ENCODE results near the gene CCDC85B. TPM values are rescaled to one million over a fixed set of nuclear protein-coding genes. Genes with fewer than 3 reads are reported as not detected.
"Not testable (repeated sequence)": the region's sequence is repeated elsewhere in the genome, so short reads cannot be mapped to it uniquely, and the experiment has no call there.

Gene CCDC85B
- total RNA-seq, 8 experiments from 2014 or later: 3.0 to 16.0 (median 6.3) TPM

GRCh38 chr11:65888163-65888814, 2.2 kb upstream of the CCDC85B start, which contains the start of gene FIBP:
Gene FIBP (minus strand): TSS chr11:65888471. CDS start chr11:65888418, 53 bp downstream.
- ATAC-seq (replicated peaks in 6 of 8): peak; percentile 40 to 81 (median 78)
- WGBS, 10 experiments: 0 to 5% (median 0%) methylated on average over 1 to 23 of the region's 57 CpGs; no CpG with 5 or more reads in 5 of the 10 experiments
- peaks cover 32 to 34% of the 10 kb centered on the region in 2 donors for H3K4me1 ChIP-seq (replicated peaks in 1 of 2)
- peak within 1 kb of the TSS; percentile 88 for H3K27ac ChIP-seq
- H3K4me3 ChIP-seq: peak within 1 kb of the TSS; percentile 55 to 95 (median 58)
- in situ Hi-C loops (cut with MboI; ENCODE audit: low pct_unique_long_range_greater_than_20kb in 2 of 9, low sequenced_read_pairs in 9 of 9, unreplicated experiment in 9 of 9): loop anchor here in 2 of 9 experiments (10.0 to 25.0 kb wide), 2 partner anchors 97 to 99 kb away; no protein-coding TSS in a partner anchor

GRCh38 chr11:65891219-65892136, 1.0 kb downstream of the CCDC85B start:
- H3K4me3 ChIP-seq: peak overlapping the region; percentile 52 to 65 (median 54)
- 10 to 43% (median 33%) methylated on average over 2 to 10 of the region's 57 CpGs; no CpG with 5 or more reads in 4 of the 10 experiments for WGBS, 10 experiments
- H3K4me1 ChIP-seq (replicated peaks in 1 of 2): peaks cover 34 to 36% of the 10 kb centered on the region in 2 donors
- no peak for ATAC-seq (replicated peaks in 6 of 8)
- no peak overlapping the region for H3K27ac ChIP-seq
- in situ Hi-C loops (cut with MboI; ENCODE audit: low pct_unique_long_range_greater_than_20kb in 2 of 9, low sequenced_read_pairs in 9 of 9, unreplicated experiment in 9 of 9): loop anchor here in 1 of 9 experiments (25.0 kb wide), 1 partner anchor 96 kb away; no protein-coding TSS in a partner anchor

DNA sequence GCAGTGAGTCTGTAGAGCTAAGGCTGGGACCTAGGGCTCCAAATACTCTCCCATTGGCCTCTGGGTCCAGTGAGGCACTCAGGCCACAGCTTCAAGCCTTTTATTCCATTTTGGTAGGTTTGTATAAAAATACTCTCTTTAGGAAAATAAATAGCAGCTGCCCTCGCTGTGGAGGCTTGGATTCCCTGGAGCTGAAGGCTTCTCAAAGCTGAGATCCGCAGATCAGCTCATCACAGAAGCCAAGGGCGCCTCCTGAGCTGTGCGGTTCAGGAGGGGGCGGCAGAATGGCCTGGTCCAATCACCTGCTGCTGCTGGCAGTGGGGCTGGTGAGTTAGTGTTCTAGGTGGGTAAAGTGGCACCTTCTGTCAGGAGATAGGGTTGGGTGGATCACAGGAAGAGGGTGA, 1.7 kb downstream of the CCDC85B start:
- in situ Hi-C loops (cut with MboI; ENCODE audit: low pct_unique_long_range_greater_than_20kb in 2 of 9, low sequenced_read_pairs in 9 of 9, unreplicated experiment in 9 of 9): loop anchor here in 1 of 9 experiments (25.0 kb wide), 1 partner anchor 95 kb away; no protein-coding TSS in a partner anchor
- Histone ChIP-seq H3K4me3 (peak overlapping the region; percentile 52 to 65 (median 54)), H3K4me1 (replicated peaks in 1 of 2) (peaks cover 29 to 30% of the 10 kb centered on the region in 2 donors)
- WGBS, 10 experiments: 55 to 88% (median 61%) methylated on average over 2 to 4 of the region's 5 CpGs; no CpG with 5 or more reads in 7 of the 10 experiments
- not testable (repeated sequence) for H3K27ac ChIP-seq; ATAC-seq (replicated peaks in 6 of 8)

- Histone ChIP-seq H3K4me3 (no peak overlapping the region), H3K4me1 (replicated peaks in 1 of 2) (peaks cover 24 to 26% of the 10 kb centered on the region in 2 donors), H3K27ac (no peak overlapping the region)
- no peak for ATAC-seq (replicated peaks in 6 of 8)
- in situ Hi-C loops (cut with MboI; ENCODE audit: low pct_unique_long_range_greater_than_20kb in 2 of 9, low sequenced_read_pairs in 9 of 9, unreplicated experiment in 9 of 9): loop anchor here in 1 of 9 experiments (25.0 kb wide), 1 partner anchor 95 kb away; no protein-coding TSS in a partner anchor
- 80 to 83% methylated on average over 2 to 4 of the region's 10 CpGs; no CpG with 5 or more reads in 8 of the 10 experiments for WGBS, 10 experiments
Observed at GRCh38 chr11:65892661-65893317, 2.3 kb downstream of the CCDC85B start.

GRCh38 chr11:65894034-65894591, 3.6 kb downstream of the CCDC85B start:
- no peak overlapping the region for H3K4me3 ChIP-seq

DNA sequence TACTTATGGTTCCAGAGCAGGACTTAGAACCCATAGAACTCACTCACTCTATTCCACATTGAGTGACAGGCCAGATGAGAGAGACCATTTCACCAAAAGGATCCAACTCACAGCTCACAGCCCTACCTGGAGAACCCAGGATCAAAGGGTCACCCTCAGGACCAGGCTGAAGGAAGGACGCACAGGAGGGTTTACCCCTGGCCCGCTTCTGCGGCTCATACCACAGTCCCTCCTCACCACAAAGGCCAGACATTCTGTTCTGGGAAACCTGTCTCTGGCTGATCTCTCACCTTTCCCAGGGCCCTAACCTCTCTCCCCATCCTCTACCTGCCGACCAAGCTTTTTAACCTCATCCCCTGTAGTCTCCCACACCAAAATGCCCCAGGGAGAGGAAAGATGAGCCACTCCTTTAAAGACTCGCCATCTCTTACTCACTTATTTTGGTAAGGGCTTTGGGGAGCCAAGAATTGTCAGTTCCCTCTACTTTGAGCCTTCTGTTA, 5.1 kb downstream of the CCDC85B start:
- no peak for ATAC-seq (replicated peaks in 6 of 8)
- no peak overlapping the region for H3K27ac ChIP-seq
- in situ Hi-C loops (cut with MboI; ENCODE audit: low pct_unique_long_range_greater_than_20kb in 2 of 9, low sequenced_read_pairs in 9 of 9, unreplicated experiment in 9 of 9): loop anchor here in 1 of 9 experiments (25.0 kb wide), 1 partner anchor 92 kb away; no protein-coding TSS in a partner anchor
- peaks cover 12 to 16% of the 10 kb centered on the region in 2 donors for H3K4me1 ChIP-seq (replicated peaks in 1 of 2)
- H3K4me3 ChIP-seq: no peak overlapping the region
- WGBS, 10 experiments: 11 to 100% (median 79%) methylated on average over 1 to 4 of the region's 5 CpGs; no CpG with 5 or more reads in 2 of the 10 experiments

More at GRCh38 chr11:65894034-65894591, 3.6 kb downstream of the CCDC85B start:
- in situ Hi-C loops (cut with MboI; ENCODE audit: low pct_unique_long_range_greater_than_20kb in 2 of 9, low sequenced_read_pairs in 9 of 9, unreplicated experiment in 9 of 9): loop anchor here in 1 of 9 experiments (25.0 kb wide), 1 partner anchor 93 kb away; no protein-coding TSS in a partner anchor
- H3K27ac ChIP-seq: peak overlapping the region in 1 of 2 donors; percentile 15
- 84 to 100% (median 90%) methylated on average over 1 to 12 of the region's 16 CpGs; no CpG with 5 or more reads in 4 of the 10 experiments for WGBS, 10 experiments
- peaks cover 22 to 24% of the 10 kb centered on the region in 2 donors for H3K4me1 ChIP-seq (replicated peaks in 1 of 2)
- no peak for ATAC-seq (replicated peaks in 6 of 8)

- 71 to 100% (median 83%) methylated on average over 1 to 11 of the region's 14 CpGs; no CpG with 5 or more reads in 3 of the 10 experiments for WGBS, 10 experiments
- H3K4me3 ChIP-seq: no peak overlapping the region
- in situ Hi-C loops (cut with MboI; ENCODE audit: low pct_unique_long_range_greater_than_20kb in 2 of 9, low sequenced_read_pairs in 9 of 9, unreplicated experiment in 9 of 9): loop anchor here in 1 of 9 experiments (25.0 kb wide), 1 partner anchor 91 kb away; no protein-coding TSS in a partner anchor
- no peak for ATAC-seq (replicated peaks in 6 of 8)
- peaks cover 12 to 16% of the 10 kb centered on the region in 2 donors for H3K4me1 ChIP-seq (replicated peaks in 1 of 2)
- H3K27ac ChIP-seq: no peak overlapping the region
Observed at GRCh38 chr11:65896034-65896999, 5.8 kb downstream of the CCDC85B start.

DNA sequence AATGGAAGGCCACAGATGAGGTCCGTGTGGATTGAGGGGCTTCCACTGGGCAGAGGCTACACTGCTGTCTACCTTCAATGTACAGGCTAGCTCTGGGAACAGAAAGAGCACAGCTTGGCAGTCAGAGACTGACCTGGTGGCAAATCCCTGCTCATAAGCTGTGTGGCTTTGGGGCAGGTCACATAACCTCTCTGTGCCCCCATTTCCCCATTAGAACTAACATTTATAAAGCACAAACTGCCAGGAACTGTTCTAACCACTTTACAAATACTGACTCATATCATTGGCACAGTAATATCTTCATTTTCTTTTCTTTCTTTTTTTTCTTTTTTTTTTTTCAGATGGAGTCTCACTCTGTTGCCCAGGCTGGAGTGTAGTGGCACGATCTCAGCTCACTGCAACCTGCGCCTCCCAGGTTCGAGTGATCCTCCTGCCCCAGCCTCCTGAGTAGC, 6.6 kb downstream of the CCDC85B start:
- no peak for ATAC-seq (replicated peaks in 6 of 8)
- H3K4me1 ChIP-seq (replicated peaks in 1 of 2): peaks cover 5 to 12% of the 10 kb centered on the region in 2 donors
- H3K4me3 ChIP-seq: no peak overlapping the region
- in situ Hi-C loops (cut with MboI; ENCODE audit: low pct_unique_long_range_greater_than_20kb in 2 of 9, low sequenced_read_pairs in 9 of 9, unreplicated experiment in 9 of 9): loop anchor here in 1 of 9 experiments (25.0 kb wide), 1 partner anchor 90 kb away; no protein-coding TSS in a partner anchor
- no peak overlapping the region for H3K27ac ChIP-seq
- WGBS, 10 experiments: 17 to 100% (median 80%) methylated on average over 1 to 4 of the region's 4 CpGs; no CpG with 5 or more reads in 1 of the 10 experiments

DNA sequence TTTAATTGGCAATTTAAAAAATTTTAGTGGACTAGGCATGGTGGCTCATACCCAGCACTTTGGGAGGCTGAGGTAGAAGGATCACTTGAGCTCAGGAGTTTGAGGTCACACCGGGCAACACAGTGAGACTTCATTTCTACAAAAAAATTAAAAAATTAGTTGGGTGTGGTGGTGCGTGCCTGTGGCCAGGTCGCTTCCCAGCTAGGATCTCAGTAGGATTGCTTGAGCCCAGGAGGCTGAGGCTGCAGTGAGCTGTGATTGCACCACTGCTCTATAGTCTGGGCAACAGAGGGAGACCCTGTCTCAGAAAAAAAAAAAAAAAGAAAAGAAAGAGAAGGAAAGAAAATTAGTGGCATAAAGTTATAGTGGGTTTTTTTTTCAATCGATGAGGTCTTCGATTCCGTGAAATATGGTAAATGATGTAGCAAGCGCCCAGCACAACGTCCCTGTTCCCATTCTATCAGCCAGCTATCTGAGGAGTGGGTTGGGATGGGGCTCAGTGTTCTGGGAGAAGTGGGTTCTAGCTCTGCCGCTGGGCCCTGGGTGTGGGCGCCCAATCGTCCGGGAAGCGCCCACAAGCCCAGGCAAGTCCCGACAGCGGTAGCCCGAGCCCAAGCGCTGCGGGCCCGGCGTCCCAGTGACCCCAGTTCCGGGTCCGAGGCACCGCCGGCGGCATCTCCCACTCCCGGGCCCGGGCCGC, 8.3 kb downstream of the CCDC85B start:
- Histone ChIP-seq H3K4me1 (replicated peaks in 1 of 2) (peaks cover under 1 to 2% of the 10 kb centered on the region in 2 donors), H3K4me3 (peak overlapping the region in 3 of 5 donors; percentile 8 to 34 (median 22)), H3K27ac (no peak overlapping the region)
- WGBS, 10 experiments: 9 to 71% (median 43%) methylated on average over 1 to 13 of the region's 28 CpGs; no CpG with 5 or more reads in 2 of the 10 experiments
- in situ Hi-C loops (cut with MboI; ENCODE audit: low pct_unique_long_range_greater_than_20kb in 2 of 9, low sequenced_read_pairs in 9 of 9, unreplicated experiment in 9 of 9): loop anchor here in 1 of 9 experiments (25.0 kb wide), 1 partner anchor 88 kb away; no protein-coding TSS in a partner anchor
- ATAC-seq (replicated peaks in 6 of 8): peak in 2 of 8 experiments; percentile 1 to 4

Measured in motor neuron (in vitro differentiated cells).